ENCODE measurements around the gene NRG2. TPM values are rescaled to one million over a fixed set of nuclear protein-coding genes. Genes with fewer than 3 reads are reported as not detected.

The NRG2 gene
- total and polyA plus RNA-seq, 9 donors, result 2.6 to 32.6 (median 19.3) TPM

- Histone ChIP-seq H3K9me3 (no peaks in the 10 kb centered on the region), H3K4me1 (ENCODE audit: insufficient read depth) (no peaks in the 10 kb centered on the region), H3K27ac (no peak overlapping the region), H3K4me3 (no peak overlapping the region), H3K27me3 (no peaks in the 10 kb centered on the region), H3K36me3 (no peaks in the 10 kb centered on the region)
- no peak for DNase-seq
- intact Hi-C loops (cut with DNase I), result no loop called here
- TF ChIP-seq EP300 (IDR thresholded peaks at IDR 0.05), result no peak
- TF ChIP-seq POLR2A (IDR thresholded peaks at IDR 0.05), result no peak
- no peak for TF ChIP-seq CTCF (IDR thresholded peaks at IDR 0.05)
- 78 to 83% (median 80%) methylated on average over 10 of the region's 10 CpGs for WGBS, 3 donors
Measured at GRCh38 chr5:140000332-140000731, 42.8 kb downstream of the NRG2 start.

- Histone ChIP-seq H3K27ac (no peak overlapping the region), H3K4me3 (no peak overlapping the region), H3K36me3 (no peaks in the 10 kb centered on the region), H3K27me3 (no peaks in the 10 kb centered on the region), H3K4me1 (ENCODE audit: insufficient read depth) (no peaks in the 10 kb centered on the region), H3K9me3 (no peaks in the 10 kb centered on the region)
- intact Hi-C loops (cut with DNase I), result no loop called here
- WGBS, 3 donors, result 71 to 84% (median 79%) methylated on average over 3 of the region's 3 CpGs
- TF ChIP-seq EP300 (IDR thresholded peaks at IDR 0.05) (no peak), POLR2A (IDR thresholded peaks at IDR 0.05) (no peak), CTCF (IDR thresholded peaks at IDR 0.05) (no peak)
- no peak for DNase-seq
Measured at GRCh38 chr5:139998837-139999236, 44.3 kb downstream of the NRG2 start.

GRCh38 chr5:139997276-139997675 lies 45.8 kb downstream of the NRG2 start:
- TF ChIP-seq POLR2A (IDR thresholded peaks at IDR 0.05), result no peak
- intact Hi-C loops (cut with DNase I), result no loop called here
- Histone ChIP-seq H3K4me3 (no peak overlapping the region), H3K4me1 (ENCODE audit: insufficient read depth) (no peaks in the 10 kb centered on the region), H3K27ac (no peak overlapping the region), H3K36me3 (no peaks in the 10 kb centered on the region), H3K27me3 (no peaks in the 10 kb centered on the region), H3K9me3 (no peaks in the 10 kb centered on the region)
- no peak for DNase-seq
- WGBS, 3 donors, result 96 to 100% (median 97%) methylated on average over 1 of the region's 1 CpG

- Histone ChIP-seq H3K36me3 (no peaks in the 10 kb centered on the region), H3K27ac (no peak overlapping the region), H3K4me1 (ENCODE audit: insufficient read depth) (no peaks in the 10 kb centered on the region), H3K9me3 (no peaks in the 10 kb centered on the region), H3K27me3 (no peaks in the 10 kb centered on the region), H3K4me3 (no peak overlapping the region)
- TF ChIP-seq POLR2A (IDR thresholded peaks at IDR 0.05) (no peak), EP300 (IDR thresholded peaks at IDR 0.05) (no peak), CTCF (IDR thresholded peaks at IDR 0.05) (no peak)
- intact Hi-C loops (cut with DNase I), result no loop called here
- WGBS, 3 donors, result 94 to 98% (median 96%) methylated on average over 1 of the region's 1 CpG
- DNase-seq, result no peak
Measured at GRCh38 chr5:139995929-139996328, 47.2 kb downstream of the NRG2 start.

- no peaks in the 10 kb centered on the region for H3K9me3 ChIP-seq
- H3K4me3 ChIP-seq, result no peak overlapping the region
- DNase-seq, result no peak
- 65 to 76% (median 72%) methylated on average over 1 of the region's 1 CpG for WGBS, 3 donors
- no peak overlapping the region for H3K27ac ChIP-seq
- H3K4me1 ChIP-seq (ENCODE audit: insufficient read depth), result no peaks in the 10 kb centered on the region
- no peaks in the 10 kb centered on the region for H3K27me3 ChIP-seq
- no peaks in the 10 kb centered on the region for H3K36me3 ChIP-seq
- no peak for TF ChIP-seq POLR2A (IDR thresholded peaks at IDR 0.05)
- no peak for TF ChIP-seq CTCF (IDR thresholded peaks at IDR 0.05)
- no peak for TF ChIP-seq EP300 (IDR thresholded peaks at IDR 0.05)
- intact Hi-C loops (cut with DNase I), result no loop called here
Measured at GRCh38 chr5:139994234-139994633, 48.9 kb downstream of the NRG2 start.

Data from ovary (tissue), 9 donors.